ENCODE measurements around the gene ZC3H12D.

DNA sequence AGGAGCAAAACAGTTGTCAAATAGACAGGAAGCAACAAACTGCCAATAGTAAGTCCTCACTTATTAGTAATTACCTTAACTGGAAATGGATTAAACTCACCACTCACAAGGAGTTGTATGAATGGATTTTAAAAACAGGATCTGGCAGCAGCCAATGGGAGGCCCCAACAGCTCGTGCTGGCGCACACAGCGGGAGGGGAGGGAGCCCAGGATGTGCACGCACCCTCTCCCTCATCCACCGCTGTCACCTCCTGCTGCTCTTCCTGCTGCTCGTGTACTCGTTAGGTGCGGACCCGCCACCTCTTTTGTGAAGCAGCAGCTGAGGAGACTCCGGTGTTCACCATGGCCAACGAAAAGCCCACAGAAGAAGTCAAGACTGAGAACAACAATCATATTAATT is 84.8 kb downstream of the ZC3H12D start, which contains the start of gene SUMO4:
- TF ChIP-seq ZNF248 (tag by site-specific recombination; IDR thresholded peaks at IDR 0.05) (no peak), ZNF416 (tag by site-specific recombination; IDR thresholded peaks at IDR 0.05) (no peak), ZNF776 (tag by site-specific recombination; IDR thresholded peaks at IDR 0.05; ENCODE audit: borderline replicate concordance) (no peak), ZNF221 (tag by site-specific recombination; IDR thresholded peaks at IDR 0.05; ENCODE audit: borderline replicate concordance) (no peak), ZNF624 (tag by site-specific recombination; IDR thresholded peaks at IDR 0.05) (no peak), INSM2 (tag by site-specific recombination; IDR thresholded peaks at IDR 0.05) (no peak)
- TF ChIP-seq, protein P1, sequence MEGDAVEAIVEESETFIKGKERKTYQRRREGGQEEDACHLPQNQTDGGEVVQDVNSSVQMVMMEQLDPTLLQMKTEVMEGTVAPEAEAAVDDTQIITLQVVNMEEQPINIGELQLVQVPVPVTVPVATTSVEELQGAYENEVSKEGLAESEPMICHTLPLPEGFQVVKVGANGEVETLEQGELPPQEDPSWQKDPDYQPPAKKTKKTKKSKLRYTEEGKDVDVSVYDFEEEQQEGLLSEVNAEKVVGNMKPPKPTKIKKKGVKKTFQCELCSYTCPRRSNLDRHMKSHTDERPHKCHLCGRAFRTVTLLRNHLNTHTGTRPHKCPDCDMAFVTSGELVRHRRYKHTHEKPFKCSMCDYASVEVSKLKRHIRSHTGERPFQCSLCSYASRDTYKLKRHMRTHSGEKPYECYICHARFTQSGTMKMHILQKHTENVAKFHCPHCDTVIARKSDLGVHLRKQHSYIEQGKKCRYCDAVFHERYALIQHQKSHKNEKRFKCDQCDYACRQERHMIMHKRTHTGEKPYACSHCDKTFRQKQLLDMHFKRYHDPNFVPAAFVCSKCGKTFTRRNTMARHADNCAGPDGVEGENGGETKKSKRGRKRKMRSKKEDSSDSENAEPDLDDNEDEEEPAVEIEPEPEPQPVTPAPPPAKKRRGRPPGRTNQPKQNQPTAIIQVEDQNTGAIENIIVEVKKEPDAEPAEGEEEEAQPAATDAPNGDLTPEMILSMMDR (tag by site-specific recombination; IDR thresholded peaks at IDR 0.05), result no peak

Data from HEK293 (cell line).